Adrenal gland (tissue), 12 donors: ENCODE results near the gene CPPED1. TPM values are rescaled to one million over a fixed set of nuclear protein-coding genes. Genes with fewer than 3 reads are reported as not detected.
A peak's percentile ranks its signal among the peaks of the same experiment; 100 is the strongest.

Source experiments
- DNase-seq, 7 donors: peaks; one replicate each; pipeline ENCODE4 v3.0.0-alpha.2; 2019 to 2020
- H3K27ac ChIP-seq, 5 donors: fragments of 200-600 bp; sonication (generic) in 4 of 5; 1 replicate in 3 of 5; 2 replicates in 2 of 5; pipeline versions ENCODE4 v1.5.1 to v1.8.0; 2016 to 2020; ENCODE audit warnings: mild to moderate bottlenecking in 1 of 5
- H3K27me3 ChIP-seq: fragments of 200-600 bp; 2 replicates; pipeline ENCODE4 v1.8.0; 2021
- H3K36me3 ChIP-seq, 2 donors: fragments of 200-600 bp; replicated peaks in 1 of 2; 1 replicate in 1 of 2; 2 replicates in 1 of 2; pipeline versions ENCODE4 v1.5.1 to v1.8.0; 2018 to 2022
- H3K4me1 ChIP-seq, 2 donors: fragments of 200-600 bp; replicated peaks in 1 of 2; 1 replicate in 1 of 2; 2 replicates in 1 of 2; pipeline versions ENCODE4 v1.5.1 to v1.8.0; 2018 to 2021
- H3K4me3 ChIP-seq, 4 donors: fragments of 200-600 bp; sonication (generic) in 3 of 4; one replicate each; pipeline ENCODE4 v1.5.1; 2016 to 2018
- H3K9me3 ChIP-seq, 3 donors: fragments of 200-600 bp; sonication (generic) in 1 of 3; replicated peaks in 1 of 3; 1 replicate in 2 of 3; 2 replicates in 1 of 3; pipeline versions ENCODE4 v1.5.1 to v1.8.0; 2016 to 2021
- POLR2A ChIP-seq, 2 donors: fragments of 450-650 bp; IDR thresholded peaks; one replicate each; pipeline ENCODE4 v1.6.1; 2017; ENCODE audit warnings: antibody characterized with exemption in 2 of 2, mild to moderate bottlenecking in 2 of 2, moderate library complexity in 1 of 2
- WGBS, 4 donors: extraction: QIAGEN DNeasy Blood & Tissue Kit in 2 of 4; methylation state at CpG; one replicate each; pipeline versions ENCODE4 v1.1.5 to v1.1.7; 2013 to 2017; 5-methylcytosine and 5-hydroxymethylcytosine counted together
- intact Hi-C, 2 donors: fragments of 100-400 bp; cut with DNase I; formaldehyde crosslinking; loops; one replicate each; pipeline versions ENCODE4 v1.14.1 to v1.15.0; 2022 to 2023
- polyA plus RNA-seq, 3 donors: library from polyadenylated mRNA; stranded (reverse); fragments of 200-250 nt in 2 of 3; fragments of 350-450 nt in 1 of 3; fragmentation: Illumina TruSeq in 1 of 3; extraction: RNeasy Lipid Tissue Mini Kit (QIAGEN cat#74804) in 1 of 3; gene quantifications; one replicate each; pipeline ENCODE4 v1.2.3, GENCODE V29; 2013 to 2014
- total RNA-seq, 9 donors: library from RNA; depleted of rRNA in 4 of 9; stranded (reverse); fragments of >200 nt in 4 of 9; fragments of 120-200 nt in 1 of 9; fragmentation: NEBNext Ultra II Directional in 1 of 9; extraction: Animal tissue kit (Norgen Biotek cat#: 25700) in 1 of 9; gene quantifications; one replicate each; pipeline versions ENCODE4 v1.1.0 to v1.2.4, GENCODE V29; 2013 to 2023
- TF ChIP-seq, protein P1 (sequence below), 6 experiments: fragments of 450-650 bp in 4 of 6; fragments of 200-600 bp in 2 of 6; sonication (generic) in 1 of 6; IDR thresholded peaks; 1 replicate in 5 of 6; 2 replicates in 1 of 6; pipeline versions ENCODE4 v1.5.1 to v1.8.0; 2016 to 2021; ENCODE audit warnings: antibody characterized with exemption in 6 of 6, mild to moderate bottlenecking in 2 of 6, moderate library complexity in 1 of 6
- donor health status: healthy with polysubstance abuse.
- donor health status: Bipolar disorder and iron deficiency.
- donor health status: DM: yes; HTN: yes; CAD: no.
- donor health status: DM: no; HTN: no; CAD: no.
- donor health status: DM: no; HTN: no; CAD: no.
- donor health status: DM: yes; HTN: yes; CAD: no.

Gene CPPED1
- total and polyA plus RNA-seq, 12 donors: 8.1 to 38.1 (median 14.2) TPM

DNA sequence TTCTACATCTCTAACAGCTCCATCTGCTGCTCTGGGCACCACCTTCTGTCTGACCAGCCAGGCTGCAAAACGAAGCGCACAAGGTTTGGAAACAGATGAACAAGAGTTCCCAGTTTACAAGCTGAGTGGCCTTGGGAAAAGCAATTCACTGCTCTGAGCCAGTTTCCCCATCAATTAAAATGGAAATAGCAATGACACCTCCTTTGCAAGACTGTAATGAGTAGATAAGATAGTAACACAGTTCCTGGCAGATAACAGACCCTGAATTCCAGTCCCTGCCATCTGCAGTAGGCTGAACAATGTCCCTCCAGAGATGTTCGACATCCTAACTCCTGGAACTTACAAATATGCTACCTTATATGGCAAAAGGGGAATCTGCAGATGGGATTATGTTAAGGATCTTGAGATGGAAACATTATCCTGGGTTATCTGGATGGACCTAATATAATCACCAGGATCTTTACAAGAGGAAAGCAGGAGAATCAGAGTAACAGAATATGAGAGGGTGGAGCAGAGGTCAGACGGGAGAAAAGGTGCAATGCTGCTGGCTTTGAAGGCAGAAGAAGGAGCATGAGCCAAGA is 27.9 kb downstream of the CPPED1 start:
- WGBS, 4 donors: 80 to 94% (median 84%) methylated on average over 4 of the region's 4 CpGs

DNA sequence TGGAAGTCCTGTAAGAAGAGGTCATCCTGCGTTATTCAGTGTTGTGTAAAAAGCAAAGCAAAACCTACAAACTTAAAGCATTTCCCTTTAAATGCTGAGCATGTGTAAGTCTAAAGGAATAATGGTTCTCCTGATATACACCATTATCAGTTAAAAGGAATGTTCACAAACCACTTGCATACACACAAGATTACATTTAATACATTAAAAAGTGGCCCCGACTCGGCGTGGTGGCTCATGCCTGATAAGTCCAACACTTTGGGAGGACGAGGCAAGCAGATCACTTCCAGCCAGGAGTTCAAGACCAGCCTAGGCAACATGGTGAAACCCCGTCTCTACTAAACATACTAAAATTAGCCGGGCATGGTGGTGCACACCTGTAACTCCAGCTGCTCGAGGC is 30.5 kb downstream of the CPPED1 start:
- intact Hi-C loops: no loop called here
- no peaks in the 10 kb centered on the region for H3K36me3 ChIP-seq
- peak in 1 of 7 donors; percentile 6 for DNase-seq
- no peaks in the 10 kb centered on the region for H3K9me3 ChIP-seq
- no peak overlapping the region for H3K4me3 ChIP-seq
- WGBS, 4 donors: 92 to 95% (median 94%) methylated on average over 6 to 8 of the region's 8 CpGs
- TF ChIP-seq, protein P1, sequence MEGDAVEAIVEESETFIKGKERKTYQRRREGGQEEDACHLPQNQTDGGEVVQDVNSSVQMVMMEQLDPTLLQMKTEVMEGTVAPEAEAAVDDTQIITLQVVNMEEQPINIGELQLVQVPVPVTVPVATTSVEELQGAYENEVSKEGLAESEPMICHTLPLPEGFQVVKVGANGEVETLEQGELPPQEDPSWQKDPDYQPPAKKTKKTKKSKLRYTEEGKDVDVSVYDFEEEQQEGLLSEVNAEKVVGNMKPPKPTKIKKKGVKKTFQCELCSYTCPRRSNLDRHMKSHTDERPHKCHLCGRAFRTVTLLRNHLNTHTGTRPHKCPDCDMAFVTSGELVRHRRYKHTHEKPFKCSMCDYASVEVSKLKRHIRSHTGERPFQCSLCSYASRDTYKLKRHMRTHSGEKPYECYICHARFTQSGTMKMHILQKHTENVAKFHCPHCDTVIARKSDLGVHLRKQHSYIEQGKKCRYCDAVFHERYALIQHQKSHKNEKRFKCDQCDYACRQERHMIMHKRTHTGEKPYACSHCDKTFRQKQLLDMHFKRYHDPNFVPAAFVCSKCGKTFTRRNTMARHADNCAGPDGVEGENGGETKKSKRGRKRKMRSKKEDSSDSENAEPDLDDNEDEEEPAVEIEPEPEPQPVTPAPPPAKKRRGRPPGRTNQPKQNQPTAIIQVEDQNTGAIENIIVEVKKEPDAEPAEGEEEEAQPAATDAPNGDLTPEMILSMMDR (IDR thresholded peaks at IDR 0.05): no peak
- no peak for TF ChIP-seq POLR2A (IDR thresholded peaks at IDR 0.05)
- H3K4me1 ChIP-seq: no peaks in the 10 kb centered on the region
- no peaks in the 10 kb centered on the region for H3K27me3 ChIP-seq
- H3K27ac ChIP-seq: no peak overlapping the region

More for the DNA sequence above, 27.9 kb downstream of the CPPED1 start:
- Histone ChIP-seq H3K27ac (no peak overlapping the region), H3K4me1 (no peaks in the 10 kb centered on the region), H3K36me3 (peaks cover 0 to 10% of the 10 kb centered on the region in 2 donors), H3K4me3 (no peak overlapping the region), H3K9me3 (no peaks in the 10 kb centered on the region), H3K27me3 (no peaks in the 10 kb centered on the region)
- TF ChIP-seq POLR2A (IDR thresholded peaks at IDR 0.05): no peak
- TF ChIP-seq, protein P1 (IDR thresholded peaks at IDR 0.05): no peak
- intact Hi-C loops: no loop called here
- DNase-seq: peak in 4 of 7 donors; percentile 24 to 30 (median 26)

DNA sequence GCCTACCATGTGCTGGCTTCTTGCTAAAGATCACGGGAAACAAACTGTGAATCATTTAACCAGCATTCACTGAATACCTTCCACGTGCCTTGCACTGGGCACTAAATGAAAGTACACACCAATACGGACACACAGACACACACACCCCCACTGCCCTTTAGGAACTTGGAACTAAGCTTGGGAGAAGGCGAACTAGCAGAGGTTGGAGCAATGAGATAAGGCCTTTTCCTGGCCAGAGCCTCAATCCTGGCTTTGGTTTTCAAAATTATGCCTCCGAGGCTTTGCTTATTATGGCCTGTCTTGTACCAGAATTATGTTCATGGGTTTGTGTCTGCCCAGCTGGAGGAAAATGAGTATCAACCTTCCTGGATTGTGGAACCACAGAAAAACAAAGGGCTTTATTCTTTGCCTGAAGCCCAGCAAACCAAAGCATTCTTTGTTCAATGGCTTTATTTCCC is 32.3 kb downstream of the CPPED1 start:
- WGBS, 4 donors: 77 to 88% (median 84%) methylated on average over 5 of the region's 5 CpGs
- no peaks in the 10 kb centered on the region for H3K27me3 ChIP-seq
- no peak overlapping the region for H3K27ac ChIP-seq
- intact Hi-C loops: no loop called here
- no peak for TF ChIP-seq POLR2A (IDR thresholded peaks at IDR 0.05)
- TF ChIP-seq, protein P1 (IDR thresholded peaks at IDR 0.05): no peak
- peak in 1 of 7 donors; percentile 43 for DNase-seq
- H3K36me3 ChIP-seq: no peaks in the 10 kb centered on the region
- no peaks in the 10 kb centered on the region for H3K4me1 ChIP-seq
- no peak overlapping the region for H3K4me3 ChIP-seq
- H3K9me3 ChIP-seq: no peaks in the 10 kb centered on the region

DNA sequence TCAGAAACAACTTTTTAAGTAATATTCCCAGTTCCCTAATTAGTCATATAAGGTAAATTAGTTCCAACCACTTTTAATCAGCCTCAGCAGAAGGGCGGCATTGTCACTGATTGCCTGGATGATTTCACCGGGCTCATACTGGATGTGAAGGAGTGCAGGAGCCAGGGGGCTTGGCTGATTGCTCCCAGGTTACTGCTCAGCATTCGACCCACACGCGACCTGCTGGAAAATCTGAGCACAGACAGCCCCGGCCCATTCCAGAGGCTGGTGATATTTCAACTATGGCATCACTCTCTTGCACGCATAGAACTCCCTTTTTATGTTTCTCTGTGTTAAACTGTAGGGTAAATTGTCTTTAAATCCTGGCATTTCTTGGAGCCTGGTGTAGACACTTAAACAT is 34.2 kb downstream of the CPPED1 start:
- 88 to 96% (median 92%) methylated on average over 6 to 7 of the region's 7 CpGs for WGBS, 4 donors
- no peak overlapping the region for H3K4me3 ChIP-seq
- no peak overlapping the region for H3K27ac ChIP-seq
- H3K4me1 ChIP-seq: no peaks in the 10 kb centered on the region
- H3K36me3 ChIP-seq: no peaks in the 10 kb centered on the region
- intact Hi-C loops: no loop called here
- DNase-seq: peak in 1 of 7 donors; percentile 30
- H3K27me3 ChIP-seq: no peaks in the 10 kb centered on the region
- TF ChIP-seq POLR2A (IDR thresholded peaks at IDR 0.05): no peak
- TF ChIP-seq, protein P1 (IDR thresholded peaks at IDR 0.05): no peak
- H3K9me3 ChIP-seq: no peaks in the 10 kb centered on the region
